GM20431 (cell line): ENCODE data around the gene SLC49A4.

Experiments used
- in situ Hi-C: fragments of 300-500 bp; cut with MseI, MboI; formaldehyde crosslinking; loops from one replicate; pipeline ENCODE4 v1.15.0; 2020; ENCODE audit warnings: low sequenced_read_pairs; ENCODE audit not compliant: unreplicated experiment

The SLC49A4 gene

GRCh38 chr3:122925756-122926155, 130.9 kb downstream of the SLC49A4 start:
- in situ Hi-C loops: no loop called here

GRCh38 chr3:122926322-122926721, 131.5 kb downstream of the SLC49A4 start:
- in situ Hi-C loops: no loop called here

GRCh38 chr3:122926811-122927210, 131.9 kb downstream of the SLC49A4 start:
- in situ Hi-C loops: no loop called here

GRCh38 chr3:122927726-122928125, 132.9 kb downstream of the SLC49A4 start:
- in situ Hi-C loops: no loop called here

GRCh38 chr3:122928396-122929187, 133.7 kb downstream of the SLC49A4 start:
- in situ Hi-C loops: no loop called here

GRCh38 chr3:122929188-122930062, 134.6 kb downstream of the SLC49A4 start:
- in situ Hi-C loops: no loop called here

GRCh38 chr3:122930063-122930997, 135.5 kb downstream of the SLC49A4 start:
- in situ Hi-C loops: no loop called here
